GM23338 (cell line): ENCODE results near the gene RPL29.

Experiments used
- EZH2 ChIP-seq: fragments of 200-600 bp; sonication (generic); IDR thresholded peaks from one replicate; pipeline ENCODE4 v1.8.0; 2017; ENCODE audit warnings: antibody characterized with exemption, mild to moderate bottlenecking, low read depth; ENCODE audit not compliant: unreplicated experiment
- EZH2phosphoT487 ChIP-seq: fragments of 200-600 bp; sonication (generic); IDR thresholded peaks from one replicate; pipeline ENCODE4 v1.8.1; 2018; ENCODE audit warnings: antibody characterized with exemption; ENCODE audit not compliant: unreplicated experiment
- JUNB ChIP-seq: IDR thresholded peaks from one replicate; pipeline ENCODE4 v1.6.1; 2016; ENCODE audit warnings: antibody characterized with exemption; ENCODE audit not compliant: unreplicated experiment
- NANOG ChIP-seq: IDR thresholded peaks from 2 replicates; pipeline ENCODE4 v1.6.1; 2016; ENCODE audit warnings: antibody characterized with exemption, borderline replicate concordance
- POLR2AphosphoS5 ChIP-seq: IDR thresholded peaks from 2 replicates; pipeline ENCODE4 v1.6.1; 2016; ENCODE audit warnings: antibody characterized with exemption, low read depth
- STAT1 ChIP-seq: IDR thresholded peaks from one replicate; pipeline ENCODE4 v1.6.1; 2016; ENCODE audit warnings: antibody characterized with exemption; ENCODE audit not compliant: unreplicated experiment
- ZNF331 ChIP-seq: fragments of 250-450 bp; sonication (Bioruptor Pico); IDR thresholded peaks from 2 replicates; pipeline ENCODE4 v1.5.0; 2020; ENCODE audit warnings: low read depth, mild to moderate bottlenecking, moderate library complexity
- TF ChIP-seq, protein P1 (sequence below), 2 experiments: fragments of 200-600 bp in 1 of 2; sonication (generic) in 1 of 2; conservative IDR thresholded peaks; 2 replicates each; pipeline versions ENCODE4 v1.5.1 to v1.6.1; 2016 to 2017; ENCODE audit warnings: antibody characterized with exemption in 2 of 2, low read depth in 2 of 2, mild to moderate bottlenecking in 2 of 2, moderate library complexity in 1 of 2
- TF ChIP-seq, protein P2 (sequence below): IDR thresholded peaks from one replicate; pipeline ENCODE4 v1.6.1; 2018; ENCODE audit warnings: antibody characterized with exemption; ENCODE audit not compliant: unreplicated experiment

DNA sequence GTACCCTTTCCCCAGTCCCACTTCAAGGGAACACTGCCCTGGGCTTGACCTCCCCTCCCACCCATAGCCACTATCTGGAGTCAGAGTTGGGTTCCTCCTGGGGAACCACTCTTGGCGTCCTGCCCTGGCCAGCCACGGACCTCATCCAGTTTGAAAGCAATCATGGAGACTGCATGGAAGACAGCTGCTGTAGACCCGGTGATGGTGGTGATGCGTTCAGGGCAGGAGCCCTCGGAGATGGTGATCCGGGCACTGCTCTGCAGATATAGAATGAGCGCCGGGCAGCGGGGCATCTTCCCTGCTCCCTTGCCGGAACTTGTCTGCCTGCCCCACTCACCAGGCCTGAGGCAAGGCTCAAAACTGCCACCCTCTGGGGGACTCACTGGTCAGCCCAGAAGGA, 35.3 kb downstream of the RPL29 start:
- TF ChIP-seq, protein P1, sequence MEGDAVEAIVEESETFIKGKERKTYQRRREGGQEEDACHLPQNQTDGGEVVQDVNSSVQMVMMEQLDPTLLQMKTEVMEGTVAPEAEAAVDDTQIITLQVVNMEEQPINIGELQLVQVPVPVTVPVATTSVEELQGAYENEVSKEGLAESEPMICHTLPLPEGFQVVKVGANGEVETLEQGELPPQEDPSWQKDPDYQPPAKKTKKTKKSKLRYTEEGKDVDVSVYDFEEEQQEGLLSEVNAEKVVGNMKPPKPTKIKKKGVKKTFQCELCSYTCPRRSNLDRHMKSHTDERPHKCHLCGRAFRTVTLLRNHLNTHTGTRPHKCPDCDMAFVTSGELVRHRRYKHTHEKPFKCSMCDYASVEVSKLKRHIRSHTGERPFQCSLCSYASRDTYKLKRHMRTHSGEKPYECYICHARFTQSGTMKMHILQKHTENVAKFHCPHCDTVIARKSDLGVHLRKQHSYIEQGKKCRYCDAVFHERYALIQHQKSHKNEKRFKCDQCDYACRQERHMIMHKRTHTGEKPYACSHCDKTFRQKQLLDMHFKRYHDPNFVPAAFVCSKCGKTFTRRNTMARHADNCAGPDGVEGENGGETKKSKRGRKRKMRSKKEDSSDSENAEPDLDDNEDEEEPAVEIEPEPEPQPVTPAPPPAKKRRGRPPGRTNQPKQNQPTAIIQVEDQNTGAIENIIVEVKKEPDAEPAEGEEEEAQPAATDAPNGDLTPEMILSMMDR (conservative IDR thresholded peaks at IDR 0.05; ENCODE audit: low read depth in 2 of 2): no peak
- no peak for TF ChIP-seq POLR2AphosphoS5
- TF ChIP-seq, protein P2, sequence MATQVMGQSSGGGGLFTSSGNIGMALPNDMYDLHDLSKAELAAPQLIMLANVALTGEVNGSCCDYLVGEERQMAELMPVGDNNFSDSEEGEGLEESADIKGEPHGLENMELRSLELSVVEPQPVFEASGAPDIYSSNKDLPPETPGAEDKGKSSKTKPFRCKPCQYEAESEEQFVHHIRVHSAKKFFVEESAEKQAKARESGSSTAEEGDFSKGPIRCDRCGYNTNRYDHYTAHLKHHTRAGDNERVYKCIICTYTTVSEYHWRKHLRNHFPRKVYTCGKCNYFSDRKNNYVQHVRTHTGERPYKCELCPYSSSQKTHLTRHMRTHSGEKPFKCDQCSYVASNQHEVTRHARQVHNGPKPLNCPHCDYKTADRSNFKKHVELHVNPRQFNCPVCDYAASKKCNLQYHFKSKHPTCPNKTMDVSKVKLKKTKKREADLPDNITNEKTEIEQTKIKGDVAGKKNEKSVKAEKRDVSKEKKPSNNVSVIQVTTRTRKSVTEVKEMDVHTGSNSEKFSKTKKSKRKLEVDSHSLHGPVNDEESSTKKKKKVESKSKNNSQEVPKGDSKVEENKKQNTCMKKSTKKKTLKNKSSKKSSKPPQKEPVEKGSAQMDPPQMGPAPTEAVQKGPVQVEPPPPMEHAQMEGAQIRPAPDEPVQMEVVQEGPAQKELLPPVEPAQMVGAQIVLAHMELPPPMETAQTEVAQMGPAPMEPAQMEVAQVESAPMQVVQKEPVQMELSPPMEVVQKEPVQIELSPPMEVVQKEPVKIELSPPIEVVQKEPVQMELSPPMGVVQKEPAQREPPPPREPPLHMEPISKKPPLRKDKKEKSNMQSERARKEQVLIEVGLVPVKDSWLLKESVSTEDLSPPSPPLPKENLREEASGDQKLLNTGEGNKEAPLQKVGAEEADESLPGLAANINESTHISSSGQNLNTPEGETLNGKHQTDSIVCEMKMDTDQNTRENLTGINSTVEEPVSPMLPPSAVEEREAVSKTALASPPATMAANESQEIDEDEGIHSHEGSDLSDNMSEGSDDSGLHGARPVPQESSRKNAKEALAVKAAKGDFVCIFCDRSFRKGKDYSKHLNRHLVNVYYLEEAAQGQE: no peak
- TF ChIP-seq EZH2: no peak
- no peak for TF ChIP-seq EZH2phosphoT487
- TF ChIP-seq JUNB: no peak
- TF ChIP-seq NANOG: no peak
- no peak for TF ChIP-seq STAT1
- TF ChIP-seq ZNF331 (CRISPR knock-in tag): no peak
